ENCODE results near the gene S100A12.

- TF ChIP-seq CTCF (conservative IDR thresholded peaks at IDR 0.05; ENCODE audit: low read length) (no peak), EZH2phosphoT487 (IDR thresholded peaks at IDR 0.05; ENCODE audit: borderline replicate concordance, low read depth, low read length) (no peak)
Measured at GRCh38 chr1:153346077-153346723, 29.2 kb downstream of the S100A12 start.

Data from OCI-LY7 (cell line).